Loucy (cell line): Measurements from ENCODE around the gene FITM2.

ENCODE experiments used
- H2AFZ ChIP-seq: fragments of 200-600 bp; sonication (generic); 2 replicates; pipeline ENCODE4 v1.6.0; 2016; ENCODE audit warnings: antibody characterized with exemption, mild to moderate bottlenecking, low read length, moderate library complexity
- H3F3A ChIP-seq: fragments of 200-600 bp; 2 replicates; pipeline ENCODE4 v1.6.0; 2016; ENCODE audit warnings: antibody characterized with exemption, low read depth, mild to moderate bottlenecking
- H3K27me3 ChIP-seq: fragments of 200-600 bp; sonication (generic); 2 replicates; pipeline ENCODE4 v1.6.1; 2014; ENCODE audit warnings: low read length, mild to moderate bottlenecking; ENCODE audit not compliant: insufficient read depth, poor library complexity, severe bottlenecking
- H3K36me3 ChIP-seq: fragments of 200-600 bp; sonication (generic); 2 replicates; pipeline ENCODE4 v1.6.1; 2016; ENCODE audit warnings: low read length; ENCODE audit not compliant: insufficient read depth
- H3K4me1 ChIP-seq: fragments of 200-600 bp; sonication (generic); 2 replicates; pipeline ENCODE4 v1.5.1; 2014; ENCODE audit warnings: low read length, mild to moderate bottlenecking; ENCODE audit not compliant: insufficient read depth, poor library complexity, severe bottlenecking
- H3K4me2 ChIP-seq: fragments of 200-600 bp; sonication (generic); 2 replicates; pipeline ENCODE4 v1.6.0; 2014; ENCODE audit warnings: antibody characterized with exemption, low read length, low read depth, mild to moderate bottlenecking; ENCODE audit not compliant: poor library complexity, severe bottlenecking
- H3K4me3 ChIP-seq: fragments of 200-600 bp; sonication (generic); 2 replicates; pipeline ENCODE4 v1.5.1; 2014; ENCODE audit warnings: low read length, mild to moderate bottlenecking, mixed read lengths; ENCODE audit not compliant: poor library complexity, severe bottlenecking
- H3K79me2 ChIP-seq: fragments of 200-600 bp; sonication (generic); 2 replicates; pipeline ENCODE4 v1.6.1; 2014; ENCODE audit warnings: low read length; ENCODE audit not compliant: insufficient read depth
- H3K9ac ChIP-seq: fragments of 200-600 bp; sonication (generic); 2 replicates; pipeline ENCODE4 v1.6.0; 2014; ENCODE audit warnings: mild to moderate bottlenecking, low read depth, low read length, moderate library complexity; ENCODE audit not compliant: poor library complexity, severe bottlenecking
- H3K9me2 ChIP-seq: fragments of 200-600 bp; sonication (generic); replicated peaks from 2 replicates; pipeline ENCODE4 v1.6.1; 2016; ENCODE audit warnings: low read depth, low read length, mixed read lengths
- H3K9me3 ChIP-seq: fragments of 200-600 bp; sonication (generic); 2 replicates; pipeline ENCODE4 v1.6.1; 2014; ENCODE audit warnings: mild to moderate bottlenecking, antibody characterized with exemption, low read length, low read depth; ENCODE audit not compliant: insufficient read depth
- H4K20me1 ChIP-seq: fragments of 200-600 bp; sonication (generic); 2 replicates; pipeline ENCODE4 v1.6.0; 2014; ENCODE audit warnings: antibody characterized with exemption, low read length, mild to moderate bottlenecking; ENCODE audit not compliant: insufficient read depth, poor library complexity, severe bottlenecking
- EZH2phosphoT487 ChIP-seq: fragments of 200-600 bp; IDR thresholded peaks from 2 replicates; pipeline ENCODE4 v1.6.1; 2018; ENCODE audit warnings: antibody characterized with exemption, mild to moderate bottlenecking, moderate library complexity, borderline replicate concordance
- TF ChIP-seq, protein P1 (sequence below): fragments of 200-600 bp; sonication (generic); conservative IDR thresholded peaks from 2 replicates; pipeline ENCODE4 v1.5.1; 2014; ENCODE audit warnings: mild to moderate bottlenecking, antibody characterized with exemption, low read length

Gene FITM2

DNA sequence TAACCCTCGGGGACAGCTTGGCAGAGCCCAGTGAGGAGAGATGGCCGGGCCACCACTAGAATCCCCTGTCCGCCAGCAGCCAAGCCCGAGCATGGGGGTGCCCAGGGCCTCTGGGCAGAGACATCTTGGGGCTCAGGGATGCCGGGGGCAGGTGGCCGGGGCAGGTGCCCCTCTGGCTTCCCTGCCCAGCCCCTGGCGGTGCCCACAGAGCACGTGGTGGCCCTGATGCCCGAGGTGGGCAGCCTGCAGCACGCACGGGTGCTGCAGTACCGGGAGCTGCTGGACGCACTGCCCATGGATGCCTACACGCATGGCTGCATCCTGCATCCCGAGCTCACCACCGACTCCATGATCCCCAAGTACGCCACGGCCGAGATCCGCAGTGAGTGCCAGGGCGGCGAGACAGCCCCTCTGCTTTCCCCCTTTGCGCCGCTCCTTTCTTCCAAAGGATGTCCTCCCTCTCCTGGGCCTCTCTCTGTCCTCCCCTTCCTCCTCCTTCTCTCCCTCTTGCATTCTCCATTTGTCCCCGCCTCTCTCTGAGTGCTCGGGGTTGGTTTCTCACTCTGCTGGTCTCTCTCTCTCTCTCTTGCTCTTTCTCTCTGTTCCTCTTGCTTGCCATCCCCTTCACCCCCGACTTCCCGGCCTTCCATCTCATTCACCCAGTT, 52.6 kb downstream of the FITM2 start:
- no peak overlapping the region for H3K4me2 ChIP-seq
- no peaks in the 10 kb centered on the region for H3F3A ChIP-seq
- TF ChIP-seq EZH2phosphoT487: no peak
- TF ChIP-seq, protein P1, sequence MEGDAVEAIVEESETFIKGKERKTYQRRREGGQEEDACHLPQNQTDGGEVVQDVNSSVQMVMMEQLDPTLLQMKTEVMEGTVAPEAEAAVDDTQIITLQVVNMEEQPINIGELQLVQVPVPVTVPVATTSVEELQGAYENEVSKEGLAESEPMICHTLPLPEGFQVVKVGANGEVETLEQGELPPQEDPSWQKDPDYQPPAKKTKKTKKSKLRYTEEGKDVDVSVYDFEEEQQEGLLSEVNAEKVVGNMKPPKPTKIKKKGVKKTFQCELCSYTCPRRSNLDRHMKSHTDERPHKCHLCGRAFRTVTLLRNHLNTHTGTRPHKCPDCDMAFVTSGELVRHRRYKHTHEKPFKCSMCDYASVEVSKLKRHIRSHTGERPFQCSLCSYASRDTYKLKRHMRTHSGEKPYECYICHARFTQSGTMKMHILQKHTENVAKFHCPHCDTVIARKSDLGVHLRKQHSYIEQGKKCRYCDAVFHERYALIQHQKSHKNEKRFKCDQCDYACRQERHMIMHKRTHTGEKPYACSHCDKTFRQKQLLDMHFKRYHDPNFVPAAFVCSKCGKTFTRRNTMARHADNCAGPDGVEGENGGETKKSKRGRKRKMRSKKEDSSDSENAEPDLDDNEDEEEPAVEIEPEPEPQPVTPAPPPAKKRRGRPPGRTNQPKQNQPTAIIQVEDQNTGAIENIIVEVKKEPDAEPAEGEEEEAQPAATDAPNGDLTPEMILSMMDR: no peak
- no peaks in the 10 kb centered on the region for H4K20me1 ChIP-seq
- no peak overlapping the region for H3K4me3 ChIP-seq
- no peaks in the 10 kb centered on the region for H3K36me3 ChIP-seq
- H3K9me2 ChIP-seq: no peaks in the 10 kb centered on the region
- no peak overlapping the region for H2AFZ ChIP-seq
- no peaks in the 10 kb centered on the region for H3K9me3 ChIP-seq
- no peaks in the 10 kb centered on the region for H3K27me3 ChIP-seq
- no peaks in the 10 kb centered on the region for H3K79me2 ChIP-seq
- no peaks in the 10 kb centered on the region for H3K4me1 ChIP-seq
- no peak overlapping the region for H3K9ac ChIP-seq

DNA sequence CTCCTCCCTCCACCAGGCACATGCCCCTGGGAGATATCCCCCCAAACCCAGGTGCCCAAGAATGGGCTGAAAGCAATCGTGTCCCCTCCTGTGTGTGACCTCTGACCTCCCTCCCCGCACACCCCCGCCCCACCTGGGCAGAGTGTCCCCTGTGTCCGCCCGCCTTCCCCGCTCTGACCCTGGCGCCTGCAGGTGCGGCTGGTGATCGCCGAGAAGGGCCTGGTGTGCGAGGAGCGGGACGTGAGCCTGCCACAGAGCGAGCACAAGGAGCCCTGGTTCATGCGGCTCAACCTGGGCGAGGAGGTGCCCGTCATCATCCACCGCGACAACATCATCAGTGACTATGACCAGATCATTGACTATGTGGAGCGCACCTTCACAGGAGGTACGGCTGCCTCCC, 54.0 kb downstream of the FITM2 start:
- H3K4me2 ChIP-seq: no peak overlapping the region
- H3K36me3 ChIP-seq: no peaks in the 10 kb centered on the region
- no peak overlapping the region for H3K4me3 ChIP-seq
- no peaks in the 10 kb centered on the region for H4K20me1 ChIP-seq
- no peaks in the 10 kb centered on the region for H3K27me3 ChIP-seq
- H3K9me2 ChIP-seq: no peaks in the 10 kb centered on the region
- no peak for TF ChIP-seq EZH2phosphoT487
- TF ChIP-seq, protein P1: no peak
- H3K9me3 ChIP-seq: no peaks in the 10 kb centered on the region
- no peak overlapping the region for H2AFZ ChIP-seq
- no peaks in the 10 kb centered on the region for H3K79me2 ChIP-seq
- no peak overlapping the region for H3K9ac ChIP-seq
- H3F3A ChIP-seq: no peaks in the 10 kb centered on the region
- H3K4me1 ChIP-seq: no peaks in the 10 kb centered on the region

DNA sequence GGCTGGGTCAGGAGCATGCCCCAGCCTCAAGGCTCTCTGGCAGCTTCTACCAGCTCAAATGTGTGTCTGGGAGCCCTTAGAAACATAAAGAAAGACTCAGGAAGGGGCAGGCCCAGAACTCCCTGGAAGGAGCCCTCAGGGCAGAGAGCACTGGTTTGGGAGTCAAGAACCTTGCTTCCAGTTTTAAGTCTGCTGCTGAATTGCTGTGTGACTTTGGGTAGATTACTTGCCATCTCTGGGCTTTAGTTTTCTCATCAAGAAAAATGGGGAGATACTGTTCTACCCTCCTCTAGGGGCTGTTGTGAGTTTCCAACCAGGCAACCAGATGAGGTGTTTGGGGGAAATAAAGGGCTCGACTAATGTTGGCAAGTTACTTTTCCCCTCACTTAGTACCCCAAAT, 55.1 kb downstream of the FITM2 start:
- H4K20me1 ChIP-seq: no peaks in the 10 kb centered on the region
- H3K4me1 ChIP-seq: no peaks in the 10 kb centered on the region
- no peaks in the 10 kb centered on the region for H3K27me3 ChIP-seq
- no peaks in the 10 kb centered on the region for H3K9me2 ChIP-seq
- no peak overlapping the region for H2AFZ ChIP-seq
- TF ChIP-seq EZH2phosphoT487: no peak
- TF ChIP-seq, protein P1: no peak
- no peak overlapping the region for H3K9ac ChIP-seq
- H3K4me3 ChIP-seq: no peak overlapping the region
- H3K79me2 ChIP-seq: no peaks in the 10 kb centered on the region
- no peaks in the 10 kb centered on the region for H3K9me3 ChIP-seq
- H3F3A ChIP-seq: no peaks in the 10 kb centered on the region
- H3K36me3 ChIP-seq: no peaks in the 10 kb centered on the region
- H3K4me2 ChIP-seq: no peak overlapping the region
